Mucosa of gallbladder (tissue), 1 donor: Measurements from ENCODE around the gene F8A2. TPM values are rescaled to one million over a fixed set of nuclear protein-coding genes. Genes with fewer than 3 reads are reported as not detected.
"Not testable (repeated sequence)": the region's sequence is repeated elsewhere in the genome, so short reads cannot be mapped to it uniquely, and the experiment has no call there.

ENCODE experiments used
- DNase-seq: peaks from one replicate; pipeline ENCODE4 v3.0.0-alpha.2; 2020; ENCODE audit warnings: low spot score
- total RNA-seq: library from RNA; stranded (reverse); gene quantifications from one replicate; pipeline ENCODE4 v1.2.1, GENCODE V29; 2021
- donor health status: DM: no; HTN: no; CAD: no.

Gene F8A2
- total RNA-seq = not detected

DNA sequence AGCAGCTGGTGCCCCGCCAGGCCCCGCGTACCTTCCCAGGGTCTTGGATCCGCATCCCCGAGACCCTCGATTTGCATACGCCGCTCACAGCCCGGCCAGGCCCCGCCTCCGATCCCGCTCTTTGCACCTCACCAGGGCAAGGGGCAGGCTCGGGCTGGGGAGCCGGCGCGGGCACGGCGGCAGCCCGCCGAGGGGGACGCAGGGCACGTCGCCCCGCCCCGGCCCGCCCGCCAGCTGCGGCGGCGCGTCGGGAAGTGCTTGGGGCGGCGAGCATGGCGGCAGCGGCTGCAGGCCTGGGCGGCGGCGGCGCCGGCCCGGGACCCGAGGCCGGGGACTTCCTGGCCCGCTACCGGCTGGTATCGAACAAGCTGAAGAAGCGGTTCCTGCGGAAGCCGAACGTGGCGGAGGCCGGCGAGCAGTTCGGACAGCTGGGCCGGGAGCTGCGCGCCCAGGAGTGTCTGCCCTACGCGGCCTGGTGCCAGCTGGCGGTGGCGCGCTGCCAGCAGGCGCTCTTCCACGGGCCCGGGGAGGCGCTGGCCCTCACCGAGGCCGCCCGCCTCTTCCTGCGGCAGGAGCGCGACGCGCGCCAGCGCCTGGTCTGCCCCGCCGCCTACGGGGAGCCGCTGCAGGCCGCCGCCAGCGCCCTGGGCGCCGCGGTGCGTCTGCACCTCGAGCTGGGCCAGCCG lies at the start of gene F8A2:
Gene F8A2 (plus strand): TSS at position 253 of the 686 bp plus-strand sequence. CDS start 20 bp downstream, at position 273.
- not testable (repeated sequence) for DNase-seq

GRCh38 chrX:155333544-155334100 lies 48.3 kb upstream of the F8A2 start:
- DNase-seq = no peak

DNA sequence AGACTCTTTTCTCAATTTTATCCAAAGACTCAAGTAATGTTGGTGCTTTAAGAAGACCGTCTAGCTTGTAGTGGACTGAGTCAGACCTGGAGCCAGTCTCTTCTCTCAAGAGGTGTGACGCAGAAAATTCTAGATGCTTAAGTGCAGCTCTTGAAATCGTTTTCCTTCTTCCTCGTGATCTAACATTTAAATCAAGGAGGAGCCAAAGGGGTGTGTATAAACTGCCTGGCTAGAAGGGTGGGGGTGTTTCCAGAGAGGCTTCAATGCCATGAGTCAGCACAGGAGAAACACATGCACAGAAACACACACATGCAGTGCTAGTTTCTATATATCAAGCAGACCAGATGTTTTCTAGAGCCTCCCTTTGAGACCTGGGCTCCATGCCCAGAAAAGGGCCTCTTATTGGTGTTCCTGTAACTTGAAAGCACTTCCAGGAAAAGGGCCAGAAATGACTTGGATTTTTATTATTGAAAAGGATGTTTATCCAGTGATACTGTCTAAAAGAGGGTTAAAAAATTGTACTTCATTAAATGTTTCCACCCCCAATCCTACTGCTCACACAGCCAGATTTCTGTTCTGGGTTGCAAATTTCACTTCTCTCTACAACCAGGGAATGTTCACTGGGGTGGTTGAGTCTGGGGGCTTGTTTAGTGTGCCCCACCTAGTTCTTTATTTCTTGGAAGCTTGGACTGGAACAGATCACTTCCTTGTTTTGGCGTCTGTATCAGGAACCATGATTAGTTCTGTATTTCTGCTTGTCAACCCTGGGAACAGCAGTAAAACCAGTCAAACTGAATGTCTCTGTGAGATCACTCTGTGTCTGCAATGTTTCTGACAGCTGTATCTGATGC lies 47.2 kb upstream of the F8A2 start, which contains the start of gene CLIC2:
Gene CLIC2 (minus strand): TSS at position 129 of the 851 bp plus-strand sequence. CDS start 187 bp downstream, outside the sequence.
- DNase-seq = no peak

DNA sequence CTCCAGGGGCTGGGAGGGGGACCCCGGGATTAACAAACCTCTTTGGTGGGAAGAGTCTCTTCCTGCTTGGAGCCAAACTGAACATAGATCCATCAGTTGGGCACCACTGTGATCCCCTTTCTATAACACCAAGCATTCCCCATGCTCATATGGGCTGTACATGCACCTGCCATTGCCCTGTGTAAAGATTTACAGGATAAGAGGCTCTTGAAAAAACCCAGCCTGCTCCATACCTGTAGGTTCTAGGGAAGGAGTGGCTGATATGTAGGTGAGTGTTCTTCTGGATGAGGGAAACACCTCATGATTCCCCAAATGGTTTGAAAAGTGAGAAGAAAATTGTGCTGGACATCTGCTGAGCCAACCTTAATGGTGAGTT lies 46.6 kb upstream of the F8A2 start:
- DNase-seq = not testable (repeated sequence)

GRCh38 chrX:155345689-155346088 lies 36.2 kb upstream of the F8A2 start:
- DNase-seq = not testable (repeated sequence)

DNA sequence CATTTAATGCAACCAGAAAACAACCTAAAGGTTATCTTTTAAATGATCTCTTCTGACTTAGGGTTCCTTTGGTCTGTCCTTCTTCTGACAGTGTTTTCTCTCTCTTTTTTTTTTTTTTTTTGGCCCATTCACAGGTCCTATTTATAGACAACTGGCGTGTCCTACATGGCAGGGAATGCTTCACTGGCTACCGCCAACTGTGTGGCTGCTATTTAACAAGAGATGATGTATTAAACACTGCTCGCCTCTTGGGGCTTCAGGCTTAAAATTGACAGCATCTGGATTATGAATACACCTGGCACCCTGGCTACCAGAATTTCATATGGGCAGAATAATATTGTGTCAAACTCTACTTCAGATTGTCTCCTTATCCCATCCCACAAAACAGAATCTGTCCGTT lies 32.4 kb upstream of the F8A2 start:
- not testable (repeated sequence) for DNase-seq

DNA sequence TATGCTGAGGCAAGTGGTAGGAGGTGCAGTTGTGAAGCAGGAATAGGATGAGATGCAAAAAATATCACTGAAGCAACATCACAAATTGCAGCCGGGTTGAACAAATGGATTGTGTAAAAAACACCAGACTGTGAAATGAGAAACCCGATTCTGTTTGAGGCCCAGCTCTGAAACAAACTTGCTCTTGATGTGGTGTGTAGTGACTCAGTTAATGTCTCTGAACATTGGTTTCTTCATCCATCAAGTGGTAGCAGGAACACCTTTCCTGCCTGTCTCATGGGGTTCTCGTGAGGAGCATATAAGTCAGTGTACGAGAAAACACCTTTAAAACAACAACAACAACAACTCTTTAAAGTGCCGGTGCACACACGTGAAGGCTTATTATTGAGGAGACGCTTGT lies 18.2 kb upstream of the F8A2 start:
- not testable (repeated sequence) for DNase-seq

DNA sequence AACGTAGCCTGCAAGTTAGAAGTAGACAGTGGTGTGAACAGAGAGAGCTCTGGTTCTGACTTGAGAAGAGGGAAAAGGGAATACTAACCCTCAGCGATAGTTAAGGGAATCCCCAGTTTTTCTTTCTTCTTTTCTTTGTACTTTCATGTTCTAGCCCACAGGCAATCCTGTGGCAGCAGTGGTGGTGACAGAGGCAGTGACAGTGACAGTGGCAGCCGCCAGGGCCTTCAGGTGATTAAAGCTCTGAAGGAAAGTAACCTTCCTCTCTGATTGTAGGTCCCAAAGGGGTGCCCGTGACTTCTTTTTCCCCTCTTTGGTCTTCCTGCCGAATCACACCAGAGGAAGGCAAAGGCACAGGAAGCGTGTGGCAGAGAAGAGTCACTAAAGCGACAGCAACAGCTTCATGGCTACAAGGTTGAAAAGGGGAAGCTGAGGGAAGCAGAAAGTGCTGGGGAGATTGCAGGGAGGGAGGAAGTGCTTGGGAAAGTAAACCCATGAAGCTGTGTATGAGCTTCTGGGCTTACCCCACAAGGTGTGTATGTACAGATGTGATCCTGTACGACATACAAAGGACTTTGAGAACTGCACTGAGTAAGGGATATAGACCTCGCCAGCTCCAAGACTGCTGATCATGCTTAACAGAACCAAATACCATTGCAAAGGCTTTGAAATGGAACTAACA lies 8.0 kb upstream of the F8A2 start:
- not testable (repeated sequence) for DNase-seq

GRCh38 chrX:155379802-155380201 lies 2.1 kb upstream of the F8A2 start:
- DNase-seq = not testable (repeated sequence)

GRCh38 chrX:155382529-155382967 lies 653 bp downstream of the F8A2 start:
- DNase-seq = not testable (repeated sequence)

- no peak for DNase-seq
Measured at GRCh38 chrX:155389634-155390033, 7.7 kb downstream of the F8A2 start.

- DNase-seq = not testable (repeated sequence)
Measured at GRCh38 chrX:155394747-155395276, 12.9 kb downstream of the F8A2 start.

- DNase-seq = no peak
Measured at GRCh38 chrX:155406429-155406828, 24.5 kb downstream of the F8A2 start.

DNA sequence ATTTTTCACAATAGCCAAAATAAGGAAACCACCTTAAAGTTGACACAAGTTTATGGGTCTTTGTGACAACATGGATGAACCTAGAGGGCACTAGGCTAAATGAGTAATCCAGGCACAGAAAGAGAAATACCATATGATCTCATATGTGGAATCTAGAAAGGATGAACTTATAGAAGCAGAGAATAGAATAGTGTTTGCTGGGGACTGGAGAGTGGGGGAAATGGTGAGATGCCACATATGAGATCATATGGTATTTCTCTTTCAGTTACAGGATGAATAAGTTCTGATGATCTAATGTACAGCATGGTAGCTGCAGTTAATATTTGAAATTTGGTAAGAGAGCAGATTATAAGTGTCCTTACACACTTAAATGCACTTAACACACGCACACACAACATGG lies 35.9 kb downstream of the F8A2 start:
- DNase-seq = no peak

Other genes starting within 250 kb of the F8A2 start
- gene VBP1, start 165.6 kb upstream of the F8A2 start, total RNA-seq = 36.9 TPM
- 1.2 TPM for gene RAB39B, start 117.6 kb upstream of the F8A2 start, total RNA-seq
- 8.2 TPM for gene CLIC2, start 47.5 kb upstream of the F8A2 start, total RNA-seq
- gene F8A3, start 76.5 kb downstream of the F8A2 start, total RNA-seq = 11.1 TPM
- 0.86 TPM for gene SPRY3, start 230.5 kb downstream of the F8A2 start, total RNA-seq
- gene TMLHE, start 230.9 kb downstream of the F8A2 start, total RNA-seq = 20.1 TPM